GM12891 (cell line): Measurements from ENCODE around the gene MSANTD4.

Source experiments
- PAX5 ChIP-seq: IDR thresholded peaks from 2 replicates; pipeline ENCODE4 v1.6.1; 2011; ENCODE audit warnings: low read length, moderate library complexity, mild to moderate bottlenecking; ENCODE audit not compliant: insufficient read depth, severe bottlenecking
- POLR2A ChIP-seq: IDR thresholded peaks from 2 replicates; pipeline ENCODE4 v1.6.1; 2011; ENCODE audit warnings: low read depth, low read length, control low read depth
- POLR2AphosphoS5 ChIP-seq: IDR thresholded peaks from 2 replicates; pipeline ENCODE4 v1.6.1; 2011; ENCODE audit warnings: low read depth, low read length, control low read depth
- POU2F2 ChIP-seq: IDR thresholded peaks from 2 replicates; pipeline ENCODE4 v1.6.1; 2011; ENCODE audit warnings: low read depth, mild to moderate bottlenecking, control low read depth, low read length, moderate library complexity
- SPI1 ChIP-seq: IDR thresholded peaks from 2 replicates; pipeline ENCODE4 v1.6.1; 2011; ENCODE audit warnings: low read depth, low read length, control low read depth
- TAF1 ChIP-seq: IDR thresholded peaks from 2 replicates; pipeline ENCODE4 v1.6.1; 2011; ENCODE audit warnings: low read depth, low read length, control low read depth

GRCh38 chr11:106017093-106017492 is 4.9 kb downstream of the MSANTD4 start:
- no peak for TF ChIP-seq POLR2A
- TF ChIP-seq SPI1: no peak
- TF ChIP-seq POLR2AphosphoS5: no peak
- no peak for TF ChIP-seq TAF1
- TF ChIP-seq PAX5: no peak
- no peak for TF ChIP-seq POU2F2
